H9 (cell line): ENCODE results near the gene UBAC1. TPM values are rescaled to one million over a fixed set of nuclear protein-coding genes. Genes with fewer than 3 reads are reported as not detected.
A peak's percentile ranks its signal among the peaks of the same experiment; 100 is the strongest.

Source experiments
- DNase-seq: peaks from one replicate; pipeline ENCODE4 v3.0.0-alpha.2; 2017
- H2AFZ ChIP-seq: one replicate; pipeline ENCODE4 v1.6.1; 2013; ENCODE audit warnings: mild to moderate bottlenecking, low read length, control low read depth, moderate library complexity
- H2AK5ac ChIP-seq: 2 replicates; pipeline ENCODE4 v1.6.1; 2013; ENCODE audit warnings: low read length, control low read depth, mixed read lengths; ENCODE audit not compliant: insufficient read length
- H2BK120ac ChIP-seq: one replicate; pipeline ENCODE4 v1.6.1; 2013; ENCODE audit warnings: low read depth, mild to moderate bottlenecking, low read length, control low read depth, inconsistent platforms; ENCODE audit not compliant: poor library complexity, severe bottlenecking
- H2BK12ac ChIP-seq: 2 replicates; pipeline ENCODE4 v1.6.1; 2013; ENCODE audit warnings: low read length, control low read depth, mixed read lengths, low read depth; ENCODE audit not compliant: insufficient read length
- H2BK15ac ChIP-seq: 2 replicates; pipeline ENCODE4 v1.6.1; 2013; ENCODE audit warnings: low read depth, low read length, control low read depth
- H2BK20ac ChIP-seq: one replicate; pipeline ENCODE4 v1.6.1; 2013; ENCODE audit warnings: low read depth, mild to moderate bottlenecking, low read length, control low read depth, inconsistent platforms; ENCODE audit not compliant: poor library complexity, severe bottlenecking
- H2BK5ac ChIP-seq: 2 replicates; pipeline ENCODE4 v1.6.1; 2013; ENCODE audit warnings: low read length, control low read depth, mixed read lengths; ENCODE audit not compliant: insufficient read length
- H3K14ac ChIP-seq: 2 replicates; pipeline ENCODE4 v1.6.1; 2013; ENCODE audit warnings: low read length, control low read depth; ENCODE audit not compliant: insufficient read depth
- H3K18ac ChIP-seq: 2 replicates; pipeline ENCODE4 v1.6.1; 2013; ENCODE audit warnings: low read depth, mild to moderate bottlenecking, mixed read lengths, low read length, control low read depth; ENCODE audit not compliant: insufficient read length
- H3K23ac ChIP-seq: 2 replicates; pipeline ENCODE4 v1.6.1; 2013; ENCODE audit warnings: low read length, control low read depth, mixed read lengths, low read depth; ENCODE audit not compliant: insufficient read length
- H3K23me2 ChIP-seq: 2 replicates; pipeline ENCODE4 v1.6.1; 2013; ENCODE audit warnings: low read depth, mild to moderate bottlenecking, mixed read lengths, low read length, control low read depth; ENCODE audit not compliant: insufficient read length, poor library complexity, severe bottlenecking
- H3K27ac ChIP-seq: 2 replicates; pipeline ENCODE4 v1.5.1; 2013; ENCODE audit warnings: low read length, control low read depth, mixed read lengths, low read depth; ENCODE audit not compliant: insufficient read length
- H3K27me3 ChIP-seq: 2 replicates; pipeline ENCODE4 v1.6.1; 2013; ENCODE audit warnings: low read length, control low read depth, inconsistent platforms; ENCODE audit not compliant: insufficient read depth
- H3K4ac ChIP-seq: 2 replicates; pipeline ENCODE4 v1.6.1; 2013; ENCODE audit warnings: low read depth, mild to moderate bottlenecking, control low read depth, inconsistent platforms, low read length, moderate library complexity
- H3K4me1 ChIP-seq: 2 replicates; pipeline ENCODE4 v1.6.1; 2013; ENCODE audit warnings: low read length, control low read depth, inconsistent platforms; ENCODE audit not compliant: insufficient read depth
- H3K4me2 ChIP-seq: 2 replicates; pipeline ENCODE4 v1.6.1; 2013; ENCODE audit warnings: low read length, control low read depth, mixed read lengths; ENCODE audit not compliant: insufficient read length, insufficient read depth
- H3K56ac ChIP-seq: 2 replicates; pipeline ENCODE4 v1.6.1; 2013; ENCODE audit warnings: low read depth, mild to moderate bottlenecking, mixed read lengths, low read length, control low read depth; ENCODE audit not compliant: insufficient read length
- H3K79me1 ChIP-seq: 2 replicates; pipeline ENCODE4 v1.6.1; 2013; ENCODE audit warnings: low read depth, mild to moderate bottlenecking, moderate library complexity, low read length, control low read depth, inconsistent platforms; ENCODE audit not compliant: insufficient read depth, poor library complexity, severe bottlenecking
- H3K79me2 ChIP-seq: 2 replicates; pipeline ENCODE4 v1.6.1; 2013; ENCODE audit warnings: low read length, control low read depth, inconsistent platforms; ENCODE audit not compliant: insufficient read depth
- H3K9ac ChIP-seq: 2 replicates; pipeline ENCODE4 v1.6.1; 2013; ENCODE audit warnings: low read length, control low read depth, mixed read lengths; ENCODE audit not compliant: insufficient read length; ENCODE audit errors: extremely low read depth
- H3K9me3 ChIP-seq: one replicate; pipeline ENCODE4 v1.6.1; 2013; ENCODE audit warnings: low read depth, low read length, inconsistent platforms; ENCODE audit not compliant: control insufficient read depth
- H3T11ph ChIP-seq: one replicate; pipeline ENCODE4 v1.6.1; 2013; ENCODE audit warnings: mild to moderate bottlenecking, low read length, control low read depth, inconsistent platforms
- H4K20me1 ChIP-seq: one replicate; pipeline ENCODE4 v1.6.1; 2013; ENCODE audit not compliant: control insufficient read depth, insufficient read length, insufficient read depth
- H4K5ac ChIP-seq: 2 replicates; pipeline ENCODE4 v1.6.1; 2013; ENCODE audit warnings: low read depth, mild to moderate bottlenecking, mixed read lengths, low read length, control low read depth; ENCODE audit not compliant: insufficient read length
- H4K8ac ChIP-seq: replicated peaks from 2 replicates; pipeline ENCODE4 v1.6.1; 2013; ENCODE audit warnings: low read length, control low read depth, mixed read lengths, low read depth; ENCODE audit not compliant: insufficient read length
- H4K91ac ChIP-seq: 2 replicates; pipeline ENCODE4 v1.6.1; 2013; ENCODE audit warnings: low read depth, mild to moderate bottlenecking, moderate library complexity, mixed read lengths, low read length, control low read depth; ENCODE audit not compliant: insufficient read length
- H3K27ac Mint-ChIP-seq, 3 experiments: 2 replicates in 2 of 3; 3 replicates in 1 of 3; pipeline ENCODE4 v1.8.0; 2020 to 2021; ENCODE audit warnings: mixed read lengths in 3 of 3, mild to moderate bottlenecking in 1 of 3, moderate library complexity in 1 of 3
- H3K27me3 Mint-ChIP-seq: 2 replicates; pipeline ENCODE4 v1.8.0; 2021; ENCODE audit warnings: low read depth, mild to moderate bottlenecking, moderate library complexity, mixed read lengths
- H3K36me3 Mint-ChIP-seq, 3 experiments: 2 replicates in 2 of 3; 3 replicates in 1 of 3; pipeline ENCODE4 v1.8.0; 2020 to 2021; ENCODE audit warnings: low read depth in 3 of 3, mixed read lengths in 3 of 3; ENCODE audit not compliant: insufficient read depth in 1 of 3
- H3K4me1 Mint-ChIP-seq, 2 experiments: 2 replicates each; pipeline ENCODE4 v1.8.0; 2020; ENCODE audit warnings: mixed read lengths in 2 of 2
- H3K4me3 Mint-ChIP-seq, 2 experiments: 2 replicates in 1 of 2; 3 replicates in 1 of 2; pipeline ENCODE4 v1.8.0; 2020 to 2021; ENCODE audit warnings: mild to moderate bottlenecking in 2 of 2, mixed read lengths in 2 of 2, moderate library complexity in 1 of 2
- H3K9me3 Mint-ChIP-seq, 2 experiments: 2 replicates in 1 of 2; 3 replicates in 1 of 2; pipeline ENCODE4 v1.8.0; 2020; ENCODE audit warnings: mild to moderate bottlenecking in 2 of 2, mixed read lengths in 2 of 2, moderate library complexity in 1 of 2
- WGBS: extraction: QIAGEN DNeasy Blood & Tissue Kit; methylation state at CpG from one replicate; pipeline ENCODE4 v1.1.7; 2013; ENCODE audit warnings: missing lambda C conversion rate, low lambda C conversion rate, mixed read lengths; ENCODE audit not compliant: insufficient read length; ENCODE audit errors: extremely low coverage; 5-methylcytosine and 5-hydroxymethylcytosine counted together
- total RNA-seq: library from RNA; stranded (reverse); gene quantifications from 2 replicates; pipeline ENCODE4 v1.2.1, GENCODE V29; 2021
- TF ChIP-seq, protein P1 (sequence below): fragments of 200-600 bp; sonication (generic); conservative IDR thresholded peaks from 3 replicates; pipeline ENCODE4 v1.8.0; 2021; ENCODE audit warnings: antibody characterized with exemption, mild to moderate bottlenecking

The UBAC1 gene
- total RNA-seq, 1 experiment from 2014 or later: 47.5 TPM

DNA sequence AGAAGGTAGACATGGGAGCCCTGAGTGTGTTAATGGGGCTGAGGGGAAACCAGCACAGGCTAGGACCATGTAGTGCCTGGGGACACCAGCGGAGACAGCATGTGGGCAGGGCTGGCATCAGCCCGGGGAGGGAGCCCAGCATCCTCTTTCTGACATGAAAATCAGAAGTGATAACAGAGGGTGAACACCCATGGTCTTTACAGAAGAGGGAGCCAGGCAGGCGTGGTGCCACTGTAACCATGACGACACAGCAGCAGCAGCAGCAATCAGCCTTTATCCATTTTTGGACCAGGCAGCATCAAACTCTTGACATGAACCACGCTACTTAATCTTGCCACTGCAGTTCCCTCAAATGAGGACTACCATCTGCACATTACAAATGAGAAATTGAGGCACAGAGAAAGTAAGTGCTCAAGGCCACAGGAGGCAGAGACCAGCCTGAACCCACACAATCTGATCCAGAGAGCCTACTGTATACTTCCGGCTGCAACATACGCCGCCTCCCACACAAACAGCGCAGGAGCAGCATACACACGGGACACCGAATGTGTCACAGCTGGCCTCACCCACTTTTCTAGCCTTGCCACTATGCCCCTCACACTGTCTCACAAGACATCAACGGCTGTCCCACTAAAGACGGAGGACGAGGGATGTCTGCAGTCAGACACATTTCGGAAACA lies 77.6 kb downstream of the UBAC1 start:
- no peak overlapping the region for H3K4me3 Mint-ChIP-seq
- no CpG with 5 or more reads among the region's 15 CpGs for WGBS
- peaks cover 6% of the 10 kb centered on the region for H3K79me1 ChIP-seq

More for the DNA sequence above, 77.6 kb downstream of the UBAC1 start:
- Histone ChIP-seq H2AFZ (no peak overlapping the region), H2AK5ac (no peak overlapping the region), H3K27ac (no peak overlapping the region), H3K27me3 (no peaks in the 10 kb centered on the region), H4K8ac (no peak overlapping the region), H4K91ac (no peak overlapping the region), H4K5ac (no peak overlapping the region), H3K23ac (no peak overlapping the region), H4K20me1 (no peaks in the 10 kb centered on the region), H3K23me2 (no peaks in the 10 kb centered on the region), H3T11ph (no peak overlapping the region), H3K79me2 (peaks cover 63% of the 10 kb centered on the region; the same call in 1 of the 2 replicates), H3K4ac (no peak overlapping the region), H3K4me1 (peaks cover 10% of the 10 kb centered on the region; the same call in 1 of the 2 replicates), H3K4me2 (no peak overlapping the region), H3K9me3 (no peaks in the 10 kb centered on the region), H3K9ac (no peak overlapping the region), H2BK15ac (no peak overlapping the region), H2BK5ac (no peak overlapping the region), H2BK20ac (no peak overlapping the region), H3K14ac (no peak overlapping the region; the same call in 1 of the 2 replicates), H3K56ac (no peak overlapping the region), H2BK12ac (no peak overlapping the region), H2BK120ac (no peak overlapping the region), H3K18ac (no peak overlapping the region)
- peaks cover 0 to 10% (median 8%) of the 10 kb centered on the region in 3 experiments; a peak in 3 of 7 replicates for H3K36me3 Mint-ChIP-seq
- no peaks in the 10 kb centered on the region for H3K27me3 Mint-ChIP-seq
- H3K4me1 Mint-ChIP-seq: peaks cover 56 to 66% of the 10 kb centered on the region in 2 experiments
- TF ChIP-seq, protein P1, sequence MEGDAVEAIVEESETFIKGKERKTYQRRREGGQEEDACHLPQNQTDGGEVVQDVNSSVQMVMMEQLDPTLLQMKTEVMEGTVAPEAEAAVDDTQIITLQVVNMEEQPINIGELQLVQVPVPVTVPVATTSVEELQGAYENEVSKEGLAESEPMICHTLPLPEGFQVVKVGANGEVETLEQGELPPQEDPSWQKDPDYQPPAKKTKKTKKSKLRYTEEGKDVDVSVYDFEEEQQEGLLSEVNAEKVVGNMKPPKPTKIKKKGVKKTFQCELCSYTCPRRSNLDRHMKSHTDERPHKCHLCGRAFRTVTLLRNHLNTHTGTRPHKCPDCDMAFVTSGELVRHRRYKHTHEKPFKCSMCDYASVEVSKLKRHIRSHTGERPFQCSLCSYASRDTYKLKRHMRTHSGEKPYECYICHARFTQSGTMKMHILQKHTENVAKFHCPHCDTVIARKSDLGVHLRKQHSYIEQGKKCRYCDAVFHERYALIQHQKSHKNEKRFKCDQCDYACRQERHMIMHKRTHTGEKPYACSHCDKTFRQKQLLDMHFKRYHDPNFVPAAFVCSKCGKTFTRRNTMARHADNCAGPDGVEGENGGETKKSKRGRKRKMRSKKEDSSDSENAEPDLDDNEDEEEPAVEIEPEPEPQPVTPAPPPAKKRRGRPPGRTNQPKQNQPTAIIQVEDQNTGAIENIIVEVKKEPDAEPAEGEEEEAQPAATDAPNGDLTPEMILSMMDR: no peak
- no peak for DNase-seq
- H3K9me3 Mint-ChIP-seq: no peaks in the 10 kb centered on the region
- H3K27ac Mint-ChIP-seq: 0 out of 7 replicates have a peak overlapping the region, but pooled peaks of 1 of the 3 experiments have one; percentile 42

Other genes with a start within 250 kb of the UBAC1 start
- gene CAMSAP1, start 53.8 kb downstream of the UBAC1 start, total RNA-seq: 43.6 and 52.7 TPM in 2 replicates
- gene NACC2, start 133.9 kb upstream of the UBAC1 start, total RNA-seq: 11.5 TPM in 2 replicates
- 48.1 and 48.3 TPM in 2 replicates for gene TMEM250, start 157.5 kb upstream of the UBAC1 start, total RNA-seq
- gene LHX3, start 243.8 kb upstream of the UBAC1 start, total RNA-seq: not detected in 2 replicates